T follicular helper cell (primary cell): Measurements from ENCODE around the gene ACTA2.

Experiments used
- DNase-seq: peaks from one replicate; pipeline ENCODE4 v3.0.0-alpha.2; 2020; ENCODE audit warnings: low read depth

ACTA2 gene

GRCh38 chr10:88981435-88981834, 28.9 kb upstream of the ACTA2 start:
- no peak for DNase-seq

GRCh38 chr10:88980800-88981199, 28.2 kb upstream of the ACTA2 start:
- DNase-seq, result no peak

GRCh38 chr10:88980247-88980646, 27.7 kb upstream of the ACTA2 start:
- DNase-seq, result no peak

- DNase-seq, result no peak
Observed at GRCh38 chr10:88979603-88980002, 27.0 kb upstream of the ACTA2 start.

GRCh38 chr10:88979153-88979562, 26.6 kb upstream of the ACTA2 start:
- no peak for DNase-seq

GRCh38 chr10:88978463-88978862, 25.9 kb upstream of the ACTA2 start:
- DNase-seq, result no peak

- DNase-seq, result no peak
Observed at GRCh38 chr10:88975377-88975720, 22.8 kb upstream of the ACTA2 start.

- DNase-seq, result no peak
Observed at GRCh38 chr10:88974446-88975376, 22.1 kb upstream of the ACTA2 start.

GRCh38 chr10:88974012-88974411, 21.4 kb upstream of the ACTA2 start:
- DNase-seq, result no peak

- DNase-seq, result no peak
Observed at GRCh38 chr10:88971221-88972061, 18.9 kb upstream of the ACTA2 start.

GRCh38 chr10:88968391-88968790, 15.8 kb upstream of the ACTA2 start:
- DNase-seq, result no peak

GRCh38 chr10:88966797-88967196, 14.2 kb upstream of the ACTA2 start:
- DNase-seq, result no peak

- DNase-seq, result no peak
Observed at GRCh38 chr10:88964869-88965415, 12.4 kb upstream of the ACTA2 start.

- no peak for DNase-seq
Observed at GRCh38 chr10:88964360-88964759, 11.8 kb upstream of the ACTA2 start.

GRCh38 chr10:88963318-88963717, 10.7 kb upstream of the ACTA2 start:
- DNase-seq, result no peak

- DNase-seq, result no peak
Observed at GRCh38 chr10:88962336-88962735, 9.8 kb upstream of the ACTA2 start.

- no peak for DNase-seq
Observed at GRCh38 chr10:88961266-88961665, 8.7 kb upstream of the ACTA2 start.

GRCh38 chr10:88960802-88961201, 8.2 kb upstream of the ACTA2 start:
- DNase-seq, result no peak

- DNase-seq, result no peak
Observed at GRCh38 chr10:88958721-88959120, 6.1 kb upstream of the ACTA2 start.

- DNase-seq, result no peak
Observed at GRCh38 chr10:88957381-88957780, 4.8 kb upstream of the ACTA2 start.

- DNase-seq, result no peak
Observed at GRCh38 chr10:88954458-88955083, 2.0 kb upstream of the ACTA2 start.

GRCh38 chr10:88953662-88954061, 1.1 kb upstream of the ACTA2 start:
- no peak for DNase-seq
